ENCODE results near the gene THEMIS2. TPM values are rescaled to one million over a fixed set of nuclear protein-coding genes. Genes with fewer than 3 reads are reported as not detected.

Gene THEMIS2
- total and polyA plus RNA-seq, 2 of the 13 experiments (the other 11 are each of a cell fraction or from before 2014, with no cell fraction given) = 0.38 to 1.5 TPM

- TF ChIP-seq, protein P1, sequence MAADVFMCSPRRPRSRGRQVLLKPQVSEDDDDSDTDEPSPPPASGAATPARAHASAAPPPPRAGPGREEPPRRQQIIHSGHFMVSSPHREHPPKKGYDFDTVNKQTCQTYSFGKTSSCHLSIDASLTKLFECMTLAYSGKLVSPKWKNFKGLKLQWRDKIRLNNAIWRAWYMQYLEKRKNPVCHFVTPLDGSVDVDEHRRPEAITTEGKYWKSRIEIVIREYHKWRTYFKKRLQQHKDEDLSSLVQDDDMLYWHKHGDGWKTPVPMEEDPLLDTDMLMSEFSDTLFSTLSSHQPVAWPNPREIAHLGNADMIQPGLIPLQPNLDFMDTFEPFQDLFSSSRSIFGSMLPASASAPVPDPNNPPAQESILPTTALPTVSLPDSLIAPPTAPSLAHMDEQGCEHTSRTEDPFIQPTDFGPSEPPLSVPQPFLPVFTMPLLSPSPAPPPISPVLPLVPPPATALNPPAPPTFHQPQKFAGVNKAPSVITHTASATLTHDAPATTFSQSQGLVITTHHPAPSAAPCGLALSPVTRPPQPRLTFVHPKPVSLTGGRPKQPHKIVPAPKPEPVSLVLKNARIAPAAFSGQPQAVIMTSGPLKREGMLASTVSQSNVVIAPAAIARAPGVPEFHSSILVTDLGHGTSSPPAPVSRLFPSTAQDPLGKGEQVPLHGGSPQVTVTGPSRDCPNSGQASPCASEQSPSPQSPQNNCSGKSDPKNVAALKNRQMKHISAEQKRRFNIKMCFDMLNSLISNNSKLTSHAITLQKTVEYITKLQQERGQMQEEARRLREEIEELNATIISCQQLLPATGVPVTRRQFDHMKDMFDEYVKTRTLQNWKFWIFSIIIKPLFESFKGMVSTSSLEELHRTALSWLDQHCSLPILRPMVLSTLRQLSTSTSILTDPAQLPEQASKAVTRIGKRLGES (CRISPR knock-in tag; IDR thresholded peaks at IDR 0.05; ENCODE audit: borderline replicate concordance) = 0 out of 2 replicates have a peak, but pooled peaks have one; percentile 56
- TF ChIP-seq IRF2 (CRISPR knock-in tag; IDR thresholded peaks at IDR 0.05) = peak; percentile 80; the same call in 1 of the 2 replicates
- peak; percentile 30; the same call in 1 of the 2 replicates for TF ChIP-seq CREB1 (IDR thresholded peaks at IDR 0.05)
- TF ChIP-seq CREB1 (CRISPR knock-in tag; IDR thresholded peaks at IDR 0.05) = peak; percentile 89
- no peak for TF ChIP-seq ONECUT2 (CRISPR knock-in tag; IDR thresholded peaks at IDR 0.05)
- TF ChIP-seq ZNF550 (CRISPR knock-in tag; IDR thresholded peaks at IDR 0.05; ENCODE audit: borderline replicate concordance) = no peak
- no peak for TF ChIP-seq MTA3 (CRISPR knock-in tag; IDR thresholded peaks at IDR 0.05)
- TF ChIP-seq ZNF777 (CRISPR knock-in tag; IDR thresholded peaks at IDR 0.05) = peak; percentile 33
- no peak for TF ChIP-seq TBP (CRISPR knock-in tag; IDR thresholded peaks at IDR 0.05)
- no peak for TF ChIP-seq ZBTB8A (CRISPR knock-in tag; IDR thresholded peaks at IDR 0.05; ENCODE audit: borderline replicate concordance, low read depth)
- TF ChIP-seq, protein P2, sequence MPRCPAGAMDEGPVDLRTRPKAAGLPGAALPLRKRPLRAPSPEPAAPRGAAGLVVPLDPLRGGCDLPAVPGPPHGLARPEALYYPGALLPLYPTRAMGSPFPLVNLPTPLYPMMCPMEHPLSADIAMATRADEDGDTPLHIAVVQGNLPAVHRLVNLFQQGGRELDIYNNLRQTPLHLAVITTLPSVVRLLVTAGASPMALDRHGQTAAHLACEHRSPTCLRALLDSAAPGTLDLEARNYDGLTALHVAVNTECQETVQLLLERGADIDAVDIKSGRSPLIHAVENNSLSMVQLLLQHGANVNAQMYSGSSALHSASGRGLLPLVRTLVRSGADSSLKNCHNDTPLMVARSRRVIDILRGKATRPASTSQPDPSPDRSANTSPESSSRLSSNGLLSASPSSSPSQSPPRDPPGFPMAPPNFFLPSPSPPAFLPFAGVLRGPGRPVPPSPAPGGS (CRISPR knock-in tag; IDR thresholded peaks at IDR 0.05) = peak; percentile 45; the same call in 1 of the 2 replicates
- peak; percentile 92 for TF ChIP-seq PHF8 (CRISPR knock-in tag; IDR thresholded peaks at IDR 0.05)
- TF ChIP-seq HNF1B (CRISPR knock-in tag; IDR thresholded peaks at IDR 0.05) = peak; percentile 77
- no peak for TF ChIP-seq ZNF644 (CRISPR knock-in tag; IDR thresholded peaks at IDR 0.05; ENCODE audit: low read depth)
- peak; percentile 76; the same call in 1 of the 2 replicates for TF ChIP-seq BRD4 (CRISPR knock-in tag; IDR thresholded peaks at IDR 0.05)
- TF ChIP-seq AGO1 (IDR thresholded peaks at IDR 0.05; ENCODE audit: low read depth, low read length, poor library complexity, severe bottlenecking) = peak; percentile 52
- TF ChIP-seq, protein P3, sequence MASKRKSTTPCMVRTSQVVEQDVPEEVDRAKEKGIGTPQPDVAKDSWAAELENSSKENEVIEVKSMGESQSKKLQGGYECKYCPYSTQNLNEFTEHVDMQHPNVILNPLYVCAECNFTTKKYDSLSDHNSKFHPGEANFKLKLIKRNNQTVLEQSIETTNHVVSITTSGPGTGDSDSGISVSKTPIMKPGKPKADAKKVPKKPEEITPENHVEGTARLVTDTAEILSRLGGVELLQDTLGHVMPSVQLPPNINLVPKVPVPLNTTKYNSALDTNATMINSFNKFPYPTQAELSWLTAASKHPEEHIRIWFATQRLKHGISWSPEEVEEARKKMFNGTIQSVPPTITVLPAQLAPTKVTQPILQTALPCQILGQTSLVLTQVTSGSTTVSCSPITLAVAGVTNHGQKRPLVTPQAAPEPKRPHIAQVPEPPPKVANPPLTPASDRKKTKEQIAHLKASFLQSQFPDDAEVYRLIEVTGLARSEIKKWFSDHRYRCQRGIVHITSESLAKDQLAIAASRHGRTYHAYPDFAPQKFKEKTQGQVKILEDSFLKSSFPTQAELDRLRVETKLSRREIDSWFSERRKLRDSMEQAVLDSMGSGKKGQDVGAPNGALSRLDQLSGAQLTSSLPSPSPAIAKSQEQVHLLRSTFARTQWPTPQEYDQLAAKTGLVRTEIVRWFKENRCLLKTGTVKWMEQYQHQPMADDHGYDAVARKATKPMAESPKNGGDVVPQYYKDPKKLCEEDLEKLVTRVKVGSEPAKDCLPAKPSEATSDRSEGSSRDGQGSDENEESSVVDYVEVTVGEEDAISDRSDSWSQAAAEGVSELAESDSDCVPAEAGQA (IDR thresholded peaks at IDR 0.05; ENCODE audit: low read depth) = peak; percentile 67; the same call in 1 of the 2 replicates
- TF ChIP-seq, protein P3 (CRISPR knock-in tag; IDR thresholded peaks at IDR 0.05; ENCODE audit: borderline replicate concordance) = peak; percentile 57; the same call in 1 of the 2 replicates
These were observed 41.5 kb upstream of the THEMIS2 start, which contains the start of gene PPP1R8 (continued) for GRCh38 chr1:27830621-27831440.

Data from HepG2 (cell line).